ENCODE data around the gene PIP4K2A. TPM values are rescaled to one million over a fixed set of nuclear protein-coding genes. Genes with fewer than 3 reads are reported as not detected.

Gene PIP4K2A
- total RNA-seq, 6 experiments from 2014 or later, result 8.1 to 27.6 (median 12.0) TPM

DNA sequence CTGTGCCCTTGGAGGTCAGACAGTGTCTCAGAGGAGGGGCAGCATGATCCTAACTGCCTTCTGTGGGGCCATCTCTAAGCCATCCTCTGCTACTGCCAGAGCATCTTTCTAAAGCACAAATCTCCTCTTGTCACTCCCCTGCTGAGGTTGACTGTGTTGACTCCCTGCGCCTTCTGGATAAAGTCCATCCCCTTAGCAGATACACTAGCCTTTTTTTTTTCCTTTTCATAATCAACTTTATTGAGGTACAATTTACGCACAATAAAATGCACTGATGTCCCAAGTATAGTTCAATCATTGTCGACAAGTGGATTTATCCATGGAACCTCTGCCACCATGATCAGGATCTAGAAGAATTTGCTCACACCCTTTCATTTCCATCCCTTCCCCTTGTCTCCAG lies 219.0 kb downstream of the PIP4K2A start:
- 91% methylated on average over 3 of the region's 3 CpGs for WGBS (ENCODE audit: insufficient coverage, low coverage, low lambda C conversion rate, missing lambda C conversion rate)
- intact Hi-C loops (cut with DNase I), result no loop called here

DNA sequence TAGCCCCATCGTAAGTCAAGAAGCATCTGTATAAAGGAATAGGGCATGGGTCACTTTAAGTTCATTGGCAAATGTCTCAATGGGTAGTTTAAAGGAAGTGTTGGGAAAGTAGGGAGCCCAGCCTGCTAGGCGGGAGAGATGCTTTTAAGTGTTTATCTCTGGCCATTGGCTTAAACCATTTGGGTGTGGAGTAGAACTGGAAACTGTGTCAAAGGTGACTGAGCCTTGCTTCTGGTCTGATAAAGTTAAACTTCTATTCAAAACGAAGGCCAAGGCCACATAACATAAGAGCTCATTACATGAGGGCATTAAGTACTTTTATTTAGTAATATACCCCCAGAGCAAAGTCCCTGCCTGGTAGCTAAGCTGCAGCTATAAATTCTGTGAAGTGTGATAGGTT lies 220.4 kb downstream of the PIP4K2A start:
- TF ChIP-seq, protein P1, sequence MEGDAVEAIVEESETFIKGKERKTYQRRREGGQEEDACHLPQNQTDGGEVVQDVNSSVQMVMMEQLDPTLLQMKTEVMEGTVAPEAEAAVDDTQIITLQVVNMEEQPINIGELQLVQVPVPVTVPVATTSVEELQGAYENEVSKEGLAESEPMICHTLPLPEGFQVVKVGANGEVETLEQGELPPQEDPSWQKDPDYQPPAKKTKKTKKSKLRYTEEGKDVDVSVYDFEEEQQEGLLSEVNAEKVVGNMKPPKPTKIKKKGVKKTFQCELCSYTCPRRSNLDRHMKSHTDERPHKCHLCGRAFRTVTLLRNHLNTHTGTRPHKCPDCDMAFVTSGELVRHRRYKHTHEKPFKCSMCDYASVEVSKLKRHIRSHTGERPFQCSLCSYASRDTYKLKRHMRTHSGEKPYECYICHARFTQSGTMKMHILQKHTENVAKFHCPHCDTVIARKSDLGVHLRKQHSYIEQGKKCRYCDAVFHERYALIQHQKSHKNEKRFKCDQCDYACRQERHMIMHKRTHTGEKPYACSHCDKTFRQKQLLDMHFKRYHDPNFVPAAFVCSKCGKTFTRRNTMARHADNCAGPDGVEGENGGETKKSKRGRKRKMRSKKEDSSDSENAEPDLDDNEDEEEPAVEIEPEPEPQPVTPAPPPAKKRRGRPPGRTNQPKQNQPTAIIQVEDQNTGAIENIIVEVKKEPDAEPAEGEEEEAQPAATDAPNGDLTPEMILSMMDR (IDR thresholded peaks at IDR 0.05), result no peak
- no peak for TF ChIP-seq POLR2A (IDR thresholded peaks at IDR 0.05)
- no peaks in the 10 kb centered on the region for H3K27me3 ChIP-seq
- intact Hi-C loops (cut with DNase I), result no loop called here
- WGBS (ENCODE audit: insufficient coverage, low coverage, low lambda C conversion rate, missing lambda C conversion rate), result 45% methylated on average over 3 of the region's 3 CpGs
- H3K4me3 ChIP-seq, result no peak overlapping the region
- no peaks in the 10 kb centered on the region for H3K36me3 ChIP-seq
- H3K27ac ChIP-seq, result no peak overlapping the region
- H3K4me1 ChIP-seq, result no peaks in the 10 kb centered on the region
- no peaks in the 10 kb centered on the region for H3K9me3 ChIP-seq
- ATAC-seq (no peak), DNase-seq (no peak)

More for the DNA sequence above, 219.0 kb downstream of the PIP4K2A start:
- TF ChIP-seq, protein P1 (IDR thresholded peaks at IDR 0.05), result no peak
- TF ChIP-seq POLR2A (IDR thresholded peaks at IDR 0.05), result no peak
- ATAC-seq (no peak), DNase-seq (no peak)
- Histone ChIP-seq H3K4me1 (no peaks in the 10 kb centered on the region), H3K4me3 (no peak overlapping the region), H3K36me3 (no peaks in the 10 kb centered on the region), H3K27me3 (no peaks in the 10 kb centered on the region), H3K9me3 (no peaks in the 10 kb centered on the region), H3K27ac (no peak overlapping the region)

DNA sequence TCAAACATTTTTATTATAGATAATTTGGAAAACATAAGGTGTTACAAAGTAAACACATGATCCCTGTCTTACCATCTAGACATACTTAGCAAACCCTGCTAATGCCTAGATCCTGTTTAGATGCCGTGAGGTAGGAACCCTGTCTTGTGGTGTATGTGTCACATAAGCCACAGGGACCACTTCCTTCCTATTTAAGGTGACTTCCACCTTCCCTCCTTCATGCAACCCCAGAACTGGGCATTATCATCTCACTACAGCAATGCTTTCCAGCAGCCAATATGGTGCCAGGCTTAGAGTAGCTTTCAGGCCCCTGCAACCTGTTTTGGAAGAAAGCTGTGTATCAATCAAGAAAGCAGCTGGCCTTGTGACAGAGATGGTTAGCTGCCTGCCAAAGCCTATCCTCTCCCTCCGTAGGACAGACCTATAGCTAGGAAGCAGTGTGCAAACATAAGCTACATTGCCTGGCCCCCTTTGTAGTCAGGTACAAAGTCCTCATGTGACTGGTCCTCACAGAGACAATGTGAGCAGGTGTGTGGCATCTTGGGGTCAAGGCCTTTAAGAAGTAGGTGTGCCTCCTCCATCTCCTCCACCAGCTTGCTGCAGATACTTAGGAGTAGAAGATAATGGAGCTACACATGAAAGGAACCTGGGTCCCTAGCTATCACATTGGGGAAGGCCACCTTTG lies 222.3 kb downstream of the PIP4K2A start:
- ATAC-seq (no peak), DNase-seq (no peak)
- H3K4me3 ChIP-seq, result no peak overlapping the region
- no peaks in the 10 kb centered on the region for H3K36me3 ChIP-seq
- H3K27ac ChIP-seq, result no peak overlapping the region
- H3K9me3 ChIP-seq, result no peaks in the 10 kb centered on the region
- intact Hi-C loops (cut with DNase I), result no loop called here
- WGBS (ENCODE audit: insufficient coverage, low coverage, low lambda C conversion rate, missing lambda C conversion rate), result 47% methylated on average over 2 of the region's 2 CpGs
- no peaks in the 10 kb centered on the region for H3K27me3 ChIP-seq
- TF ChIP-seq, protein P1 (IDR thresholded peaks at IDR 0.05), result no peak
- no peak for TF ChIP-seq POLR2A (IDR thresholded peaks at IDR 0.05)
- no peaks in the 10 kb centered on the region for H3K4me1 ChIP-seq

DNA sequence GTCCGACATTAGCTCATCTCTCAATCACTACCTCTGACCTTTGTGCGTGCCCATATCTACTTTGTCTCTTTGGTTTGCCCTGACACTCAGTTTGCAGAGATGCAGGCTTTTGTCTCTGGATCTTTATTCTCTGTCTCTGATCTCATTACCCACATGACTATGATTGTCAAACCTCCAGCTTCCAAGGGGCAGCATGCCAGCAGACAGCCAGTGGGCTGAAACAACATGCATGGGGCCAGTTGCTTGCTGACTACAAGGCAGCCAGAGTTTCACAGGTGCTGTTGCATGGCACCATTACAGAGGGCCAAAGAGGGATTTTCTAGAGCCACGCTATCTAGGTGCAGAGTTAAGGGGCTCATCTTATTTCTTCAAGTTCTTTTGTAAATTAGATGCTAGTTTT lies 222.9 kb downstream of the PIP4K2A start:
- no peaks in the 10 kb centered on the region for H3K9me3 ChIP-seq
- intact Hi-C loops (cut with DNase I), result no loop called here
- no peak for TF ChIP-seq POLR2A (IDR thresholded peaks at IDR 0.05)
- TF ChIP-seq, protein P1 (IDR thresholded peaks at IDR 0.05), result no peak
- WGBS (ENCODE audit: insufficient coverage, low coverage, low lambda C conversion rate, missing lambda C conversion rate), result 100% methylated on average over 1 of the region's 3 CpGs
- ATAC-seq (no peak), DNase-seq (no peak)
- H3K36me3 ChIP-seq, result no peaks in the 10 kb centered on the region
- H3K27ac ChIP-seq, result no peak overlapping the region
- no peaks in the 10 kb centered on the region for H3K27me3 ChIP-seq
- H3K4me1 ChIP-seq, result no peaks in the 10 kb centered on the region
- H3K4me3 ChIP-seq, result no peak overlapping the region
